Measurements from ENCODE around the gene HMGA1. TPM values are rescaled to one million over a fixed set of nuclear protein-coding genes. Genes with fewer than 3 reads are reported as not detected.

The HMGA1 gene
- total and polyA plus RNA-seq, 10 of the 15 experiments (the other 5 are each of a cell fraction or from before 2014, with no cell fraction given) = 13.4 to 885 (median 508) TPM

- FAIRE-seq (no peak), DNase-seq (ENCODE audit: low read depth, low spot score) (no peak), ATAC-seq (no peak)
- H3K36me3 ChIP-seq (ENCODE audit: control insufficient read depth in 2 of 2, insufficient read depth in 2 of 2, low read length in 1 of 2) = peaks cover 27 to 33% of the 10 kb centered on the region in 2 experiments
- TF ChIP-seq MEF2B (IDR thresholded peaks at IDR 0.05; ENCODE audit: partially characterized antibody, poor library complexity, severe bottlenecking) (peak; percentile 51), IKZF1 (conservative IDR thresholded peaks at IDR 0.05) (0 out of 2 replicates have a peak, but pooled peaks have one; percentile 12), MTA3 (IDR thresholded peaks at IDR 0.05; ENCODE audit: borderline replicate concordance, low read length) (no peak)
- BruUV-seq (replicated peaks) = no TSS peak
- H3K4me3 ChIP-seq = peak overlapping the region; percentile 93
- in situ Hi-C loops (cut with MboI) = loop anchor here (5.0 to 25.0 kb wide), 2 partner anchors 177 to 372 kb away; no protein-coding TSS in a partner anchor
- H3K27me3 ChIP-seq (replicated peaks in 1 of 2; ENCODE audit: control insufficient read depth in 2 of 2, insufficient read depth in 2 of 2, low read length in 1 of 2) = no peaks in the 10 kb centered on the region
- WGBS (ENCODE audit: insufficient coverage, insufficient replicate concordance, low lambda C conversion rate, missing lambda C conversion rate) = 53% methylated on average over 2 of the region's 2 CpGs
- ChIA-PET SMC1A (ENCODE audit: uncharacterized antibody, unreplicated experiment) (interaction anchor here (0.7 to 1.1 kb wide), 2 partner anchors 45 to 178 kb away, joined by 3 read pairs; no protein-coding TSS in a partner anchor), RAD21 (ENCODE audit: unreplicated experiment) (interaction anchor here (1.1 kb wide), 2 partner anchors 16 to 44 kb away, joined by 3 to 4 read pairs; no protein-coding TSS in a partner anchor), POLR2A (interaction anchor here (0.5 to 1.2 kb wide), 2 partner anchors 16 to 160 kb away, joined by 3 to 4 read pairs; no protein-coding TSS in a partner anchor), CTCF (interaction anchor here (0.8 to 1.5 kb wide), 3 partner anchors 10 to 175 kb away, joined by 3 to 6 read pairs (median 4); no protein-coding TSS in a partner anchor)
- peak overlapping the region; percentile 99 for H3K9ac ChIP-seq (ENCODE audit: control insufficient read depth, insufficient read depth, low read length)
- H4K20me1 ChIP-seq (ENCODE audit: control insufficient read depth, insufficient read depth) = peaks cover 5% of the 10 kb centered on the region; the same call in 1 of the 2 replicates
- intact Hi-C loops (cut with micrococcal nuclease; ENCODE audit: unreplicated experiment) = no loop called here
- H2AFZ ChIP-seq (ENCODE audit: control insufficient read depth, low read depth, low read length) = no peak overlapping the region
- H3K27ac ChIP-seq (ENCODE audit: control insufficient read depth, insufficient read depth) = no peak overlapping the region; the same call in none of the 2 replicates
- peaks cover 51% of the 10 kb centered on the region for H3K79me2 ChIP-seq (ENCODE audit: control insufficient read depth, insufficient read depth, low read length)
- peaks cover 21% of the 10 kb centered on the region for H3K4me1 ChIP-seq (ENCODE audit: control insufficient read depth, insufficient read depth, low read length)
- H3K9me3 ChIP-seq (replicated peaks; ENCODE audit: control insufficient read depth, insufficient read depth, low read length) = no peaks in the 10 kb centered on the region
- peak overlapping the region; percentile 85 for H3K4me2 ChIP-seq (ENCODE audit: control insufficient read depth, insufficient read depth)
These were observed 3.2 kb downstream of the HMGA1 start for GRCh38 chr6:34239893-34240292.

Measured in GM12878 (cell line).